Skin epidermis (tissue), 12 donors: ENCODE data around the gene ERF.

ENCODE experiments used
- H3K27ac ChIP-seq, 21 experiments: fragments of 200-600 bp; sonication (generic) in 11 of 21; one replicate each; pipeline ENCODE4 v1.5.0; 2020; ENCODE audit warnings: mild to moderate bottlenecking in 3 of 21, inconsistent platforms in 2 of 21, moderate library complexity in 2 of 21
- H3K4me3 ChIP-seq, 7 experiments: fragments of 200-600 bp; sonication (generic) in 2 of 7; one replicate each; pipeline ENCODE4 v1.5.0; 2020; ENCODE audit warnings: inconsistent platforms in 2 of 7, mild to moderate bottlenecking in 2 of 7, moderate library complexity in 1 of 7

Gene ERF

DNA sequence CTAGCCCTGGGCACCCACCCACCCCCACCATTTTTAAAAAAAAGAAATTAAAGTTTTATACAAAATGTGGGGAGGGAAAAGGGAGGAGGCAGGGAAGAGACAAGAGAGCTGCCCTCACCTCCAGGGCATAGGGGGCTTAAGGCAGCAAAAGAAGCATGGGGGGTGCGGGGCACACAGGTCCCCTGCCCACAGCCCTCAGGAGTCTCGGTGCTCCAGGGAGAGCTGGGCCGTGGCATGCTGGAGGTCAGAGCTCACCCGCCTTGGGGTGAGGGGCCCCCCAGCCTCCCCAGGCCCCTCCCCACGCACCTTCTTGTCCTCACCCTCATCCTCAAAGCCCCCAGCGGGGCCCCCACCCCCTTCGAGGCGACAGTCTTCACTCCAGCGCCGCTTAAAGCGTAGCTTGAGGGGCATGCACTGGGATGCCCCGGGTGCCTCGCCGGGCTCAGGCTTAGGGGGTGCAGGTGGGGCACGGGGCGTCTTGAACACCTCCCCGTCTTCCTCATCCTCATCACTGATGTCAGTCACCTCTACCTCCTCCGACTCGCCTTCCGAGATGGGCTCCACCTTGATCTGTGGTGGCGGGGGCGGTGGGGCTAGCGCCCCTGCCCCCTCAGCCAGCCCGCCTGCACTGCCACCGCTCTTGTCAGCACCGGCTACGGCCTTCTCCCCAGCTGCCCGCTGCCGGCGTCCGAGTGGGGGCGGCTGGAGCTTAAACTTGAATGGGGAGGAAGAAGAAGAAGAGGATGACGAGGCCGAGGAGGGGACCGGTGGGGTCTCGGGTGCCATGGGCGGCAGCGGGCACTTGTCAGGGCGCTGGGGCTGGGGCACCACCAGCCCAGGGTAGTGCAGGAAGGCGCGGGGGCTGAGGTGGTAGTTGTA lies 6.4 kb downstream of the ERF start:
- Histone ChIP-seq H3K4me3 (no peak overlapping the region), H3K27ac (peak overlapping the region in 9 of 21 experiments; percentile 31 to 100 (median 98))

DNA sequence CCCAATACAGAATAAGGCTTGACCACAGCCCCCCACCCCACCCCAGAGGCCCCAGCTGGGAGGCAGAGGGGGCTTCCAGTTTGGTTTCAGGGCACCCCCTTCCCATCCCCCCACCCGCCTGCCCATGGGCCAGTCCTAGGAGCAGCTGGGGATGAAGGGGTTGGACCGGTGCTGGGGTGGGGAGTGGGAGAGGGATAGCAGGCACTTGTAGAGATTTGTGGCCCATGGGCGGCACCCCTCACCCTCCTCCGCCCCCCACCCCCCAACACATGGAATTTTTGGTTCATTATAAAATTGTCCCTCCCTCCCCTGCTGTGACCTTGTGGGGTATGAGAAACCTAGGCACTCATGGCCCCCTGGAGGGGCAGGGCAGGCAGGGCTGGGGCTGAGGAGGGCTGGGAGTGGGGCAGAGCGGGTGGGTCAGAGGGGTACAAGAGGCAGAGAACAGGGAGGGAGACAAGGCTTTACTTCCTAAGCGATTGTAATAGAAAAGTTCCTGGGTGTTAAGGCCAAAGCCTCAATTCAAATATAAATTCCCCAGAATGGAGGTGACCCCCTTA lies 7.2 kb downstream of the ERF start:
- peak overlapping the region in 12 of 21 experiments; percentile 35 to 100 (median 76) for H3K27ac ChIP-seq
- no peak overlapping the region for H3K4me3 ChIP-seq

DNA sequence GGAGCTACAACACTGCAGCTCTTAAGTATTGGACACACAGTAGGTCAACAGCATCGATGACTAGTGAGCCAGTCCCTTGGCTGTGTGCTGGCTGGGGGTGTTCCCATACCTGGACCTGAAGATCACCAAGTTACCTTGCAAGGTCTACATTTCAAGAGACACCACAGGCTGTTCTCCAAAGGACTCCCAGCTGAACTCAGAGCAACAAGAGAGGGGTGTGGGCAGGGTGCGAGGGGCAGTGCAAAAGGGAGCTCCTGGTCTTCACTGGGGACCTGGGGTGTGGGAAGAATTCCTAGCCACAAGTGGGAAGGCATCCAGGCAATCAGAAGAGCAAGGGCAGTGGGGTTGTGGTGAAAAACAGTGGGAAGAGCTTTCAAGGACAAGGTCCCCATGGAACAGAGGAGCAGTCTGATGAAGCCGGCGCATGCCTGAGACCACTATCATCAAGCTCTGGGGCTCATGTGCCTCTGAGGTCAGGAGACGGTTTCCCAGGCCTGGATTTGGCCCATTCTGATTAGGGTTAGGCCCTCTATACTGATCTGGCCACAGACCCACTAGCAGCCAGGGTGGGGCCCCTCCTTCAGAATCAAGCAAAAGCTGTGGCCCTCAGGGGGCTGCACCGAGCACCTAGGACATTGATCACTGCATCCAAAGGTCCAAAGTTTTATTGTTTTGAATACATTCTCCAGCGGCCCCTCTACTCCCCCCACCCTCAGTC lies 7.8 kb downstream of the ERF start:
- H3K27ac ChIP-seq = peak overlapping the region in 17 of 21 experiments; percentile 18 to 100 (median 57)
- H3K4me3 ChIP-seq = no peak overlapping the region

DNA sequence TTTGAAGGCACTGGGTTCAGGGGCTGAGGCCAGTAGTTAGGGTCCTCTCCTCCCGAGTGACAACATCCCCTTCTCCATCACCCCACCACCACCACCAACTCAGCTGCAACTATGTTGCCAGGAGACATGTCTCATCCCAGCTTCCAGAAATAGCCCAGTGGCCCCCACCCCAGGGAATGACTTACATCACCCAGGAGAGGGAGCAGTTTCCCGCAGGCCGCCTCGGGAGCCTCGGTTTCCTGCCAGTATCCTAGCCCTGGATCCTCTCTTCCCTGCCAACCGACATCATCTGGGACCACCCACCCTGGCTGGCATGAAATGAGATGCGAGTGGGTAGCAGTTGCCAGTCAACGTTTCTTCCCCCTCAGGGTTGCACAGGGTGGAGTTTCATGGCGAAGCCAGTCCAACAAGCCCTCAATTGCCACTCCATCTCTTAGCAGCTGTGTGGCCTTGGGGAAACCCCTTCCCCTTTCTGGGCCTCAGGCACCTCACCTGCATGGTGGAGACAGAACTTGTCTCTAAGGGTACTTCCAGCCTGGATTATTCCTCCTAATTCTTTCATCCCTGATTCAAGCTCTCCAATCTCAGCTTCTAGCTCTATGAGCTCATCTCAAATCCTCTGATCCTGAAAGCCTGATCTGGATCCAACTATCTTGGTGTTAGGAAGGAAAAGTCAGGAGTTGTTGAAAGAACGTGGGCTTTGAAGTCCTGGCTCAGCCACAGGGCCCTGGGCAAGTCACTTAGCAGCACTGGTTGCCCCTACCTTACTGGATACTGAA lies 8.6 kb downstream of the ERF start:
- Histone ChIP-seq H3K27ac (peak overlapping the region in 17 of 21 experiments; percentile 18 to 100 (median 67)), H3K4me3 (no peak overlapping the region)

DNA sequence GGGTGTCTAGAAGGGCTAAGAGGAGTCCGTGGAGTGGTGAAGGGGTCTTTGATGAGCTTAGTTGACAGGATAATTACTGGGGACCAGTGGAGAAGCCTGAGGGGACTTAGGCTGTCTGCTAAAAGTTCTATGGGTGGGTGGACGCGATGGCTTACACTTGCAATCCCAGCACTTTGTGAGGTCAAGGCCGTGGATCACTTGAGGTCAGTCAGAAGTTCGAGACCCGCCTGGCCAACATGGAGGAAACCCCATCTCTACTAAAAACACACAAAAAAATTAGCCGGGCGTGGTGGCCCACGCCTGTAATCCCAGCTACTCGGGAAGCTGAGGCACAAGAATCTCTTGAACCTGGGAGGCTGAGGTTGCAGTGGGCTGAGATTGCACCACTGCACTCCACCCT lies 9.7 kb downstream of the ERF start:
- Histone ChIP-seq H3K4me3 (peak overlapping the region in 1 of 7 experiments; percentile 36), H3K27ac (peak overlapping the region in 17 of 21 experiments; percentile 7 to 98 (median 87))

DNA sequence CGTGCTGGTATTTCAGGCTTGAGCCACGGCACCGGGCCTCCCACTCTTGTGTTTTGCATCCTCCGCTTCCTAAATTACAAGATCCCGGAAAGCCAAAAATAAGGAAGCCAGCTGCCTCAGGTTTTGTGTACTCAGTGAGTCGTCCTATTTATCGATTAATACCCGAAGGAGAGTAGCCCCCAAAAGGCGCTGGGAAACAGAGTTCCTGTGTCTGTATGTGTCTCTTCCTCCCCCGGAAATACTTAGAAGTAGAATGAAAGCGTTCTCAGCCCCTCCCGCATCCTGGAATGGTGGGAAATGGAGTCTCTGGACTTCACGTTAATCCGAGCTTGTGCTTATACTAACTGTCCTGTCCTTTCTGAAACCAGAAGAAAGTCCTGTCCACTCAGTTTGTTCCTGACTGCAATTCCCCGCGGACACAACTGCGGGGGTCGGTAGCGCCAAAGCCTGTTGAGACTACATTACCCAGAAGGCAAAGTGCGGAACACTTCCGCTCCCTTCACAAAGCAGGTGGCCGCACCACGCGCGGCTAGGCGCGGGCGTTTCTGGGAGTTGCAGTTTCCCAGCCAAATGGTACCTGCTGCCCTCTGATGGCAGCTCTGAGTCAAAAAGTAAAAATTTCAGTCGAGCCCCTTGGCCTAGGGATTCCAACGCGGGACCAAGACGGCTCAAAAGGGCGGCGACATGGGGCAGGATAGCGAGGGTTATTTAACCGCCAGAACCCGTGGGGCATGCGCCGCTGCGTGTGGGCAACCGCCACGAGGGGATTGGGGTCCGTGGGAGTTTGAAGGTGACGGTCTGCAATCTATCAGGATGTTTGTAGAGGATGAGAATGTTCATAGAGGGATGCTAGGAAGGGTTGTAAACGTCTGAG lies 10.3 kb downstream of the ERF start:
- Histone ChIP-seq H3K27ac (peak overlapping the region in 20 of 21 experiments; percentile 43 to 98 (median 86)), H3K4me3 (peak overlapping the region; percentile 36 to 87 (median 77))

DNA sequence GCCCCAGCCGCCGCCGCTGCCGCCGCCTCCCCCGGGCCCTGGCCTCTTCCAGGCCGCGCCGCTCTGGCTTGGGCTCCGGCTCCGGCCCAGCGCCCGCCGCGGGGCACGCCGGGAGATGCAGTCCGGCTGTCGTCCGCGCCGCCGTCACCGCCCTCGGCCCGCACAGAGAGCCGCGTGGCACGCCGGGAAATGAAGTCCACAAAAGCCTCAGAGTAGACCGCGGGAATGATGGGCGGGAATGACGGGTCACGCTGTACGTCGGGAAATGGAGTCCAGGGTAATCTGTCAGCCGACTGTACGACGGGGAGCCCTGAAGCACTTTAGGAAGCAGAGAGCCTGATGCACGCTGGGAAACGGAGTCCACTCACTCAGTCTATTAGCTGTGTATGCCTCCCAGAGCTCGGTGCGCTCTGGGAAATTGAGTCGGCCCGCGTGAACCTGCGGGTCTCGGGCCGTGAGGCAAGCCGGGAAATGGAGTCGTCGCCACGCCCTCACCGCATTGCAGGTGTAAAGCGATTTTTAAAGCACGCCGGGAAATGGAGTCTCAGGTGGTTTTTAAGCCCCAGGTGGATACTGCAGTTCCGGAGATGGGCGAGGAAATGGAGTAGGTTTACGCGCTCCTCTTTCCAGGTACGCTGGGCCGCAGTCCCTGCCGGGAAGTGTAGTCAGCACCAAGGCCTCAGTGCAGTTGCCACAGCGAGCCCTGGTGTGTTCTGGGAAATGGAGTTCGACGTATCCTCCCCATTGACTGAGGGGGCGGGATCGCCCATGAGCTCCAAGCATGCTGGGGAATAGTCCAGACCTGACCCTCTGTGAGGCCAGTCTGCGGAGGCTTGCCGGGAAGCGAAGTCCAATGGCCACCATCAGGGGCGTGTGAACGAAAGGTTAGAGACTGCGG lies 12.2 kb downstream of the ERF start, which contains the start of gene GSK3A:
GSK3A (minus strand) TSS at position 91 of the 898 bp plus-strand sequence. CDS start 137 bp downstream, outside the sequence.
- Histone ChIP-seq H3K27ac (peak within 1 kb of the TSS; percentile 83 to 98 (median 92)), H3K4me3 (peak within 1 kb of the TSS; percentile 58 to 87 (median 79))

DNA sequence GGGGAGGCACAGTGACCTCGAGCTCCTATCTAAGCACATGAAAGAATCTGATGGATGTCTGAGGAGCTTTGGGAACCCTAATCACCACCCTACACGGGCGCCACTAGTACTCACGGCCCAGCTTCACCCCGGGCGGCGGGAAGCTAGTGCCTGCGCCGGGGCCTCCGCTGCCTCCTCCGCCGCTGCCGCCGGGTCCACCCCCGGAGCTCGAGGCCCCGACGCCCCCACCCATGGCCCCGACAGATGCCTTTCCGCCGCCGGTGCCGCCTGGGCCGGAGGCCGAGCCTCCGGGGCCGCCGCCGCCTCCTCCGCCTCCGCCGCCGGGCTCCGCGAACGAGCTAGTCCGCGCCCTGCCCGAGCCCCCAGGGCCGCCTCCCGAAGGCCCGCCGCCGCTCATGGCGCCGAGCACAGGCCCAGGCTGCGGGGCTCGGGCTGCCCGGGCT lies 12.8 kb downstream of the ERF start:
- peak overlapping the region; percentile 83 to 98 (median 92) for H3K27ac ChIP-seq
- H3K4me3 ChIP-seq = peak overlapping the region; percentile 58 to 87 (median 79)

DNA sequence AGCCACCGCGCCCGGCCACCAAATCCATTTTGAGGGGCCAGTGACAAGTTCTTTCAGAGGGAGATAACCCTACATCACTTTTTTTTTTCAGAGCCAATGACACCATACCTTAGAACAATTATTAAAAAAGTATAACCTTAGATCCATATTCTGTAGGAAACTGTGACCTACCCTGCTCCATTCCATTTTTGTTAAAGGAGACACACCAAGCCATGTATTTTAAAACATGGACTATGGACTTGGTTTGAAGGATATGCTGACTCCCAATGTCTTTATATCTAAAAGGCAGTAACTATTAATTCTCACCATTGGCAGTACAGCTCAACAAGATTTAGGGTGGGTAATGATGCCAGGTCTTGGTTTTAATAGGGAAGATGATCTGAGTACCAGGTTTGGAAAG lies 13.6 kb downstream of the ERF start:
- Histone ChIP-seq H3K27ac (peak overlapping the region in 13 of 21 experiments; percentile 83 to 97 (median 92)), H3K4me3 (peak overlapping the region; percentile 58 to 87 (median 79))

DNA sequence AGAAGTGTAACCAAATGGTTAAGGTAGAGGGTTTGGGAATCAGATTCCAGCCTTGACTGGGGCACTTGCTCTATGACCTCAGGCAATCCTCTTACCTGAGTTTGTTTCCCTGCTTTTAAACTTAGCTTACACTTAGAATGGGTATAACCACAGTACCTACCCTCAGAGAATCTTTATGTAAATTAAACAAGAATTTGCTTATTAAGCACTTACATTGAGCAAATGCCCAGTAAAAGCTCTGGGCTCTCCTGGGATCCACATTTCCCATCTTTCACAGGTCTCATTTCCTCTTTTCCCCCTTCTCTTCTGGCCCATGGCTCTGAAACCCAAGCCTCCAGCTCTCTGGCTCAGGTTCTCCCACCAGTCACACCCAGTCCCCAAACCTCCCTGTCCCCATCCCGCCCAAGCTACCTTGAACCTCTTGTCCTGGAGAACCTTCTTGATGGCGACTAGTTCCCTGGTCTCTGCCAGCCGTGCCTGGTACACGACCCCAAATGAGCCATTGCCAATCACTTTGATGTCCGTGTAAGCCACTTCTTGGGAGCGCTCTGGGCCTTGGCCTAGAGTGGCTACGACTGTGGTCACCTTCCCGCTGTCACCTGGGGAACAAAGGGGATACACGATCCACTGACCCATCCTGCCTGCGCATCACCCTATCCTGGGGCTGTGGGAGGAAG lies 15.2 kb downstream of the ERF start:
- H3K4me3 ChIP-seq = no peak overlapping the region
- H3K27ac ChIP-seq = no peak overlapping the region

DNA sequence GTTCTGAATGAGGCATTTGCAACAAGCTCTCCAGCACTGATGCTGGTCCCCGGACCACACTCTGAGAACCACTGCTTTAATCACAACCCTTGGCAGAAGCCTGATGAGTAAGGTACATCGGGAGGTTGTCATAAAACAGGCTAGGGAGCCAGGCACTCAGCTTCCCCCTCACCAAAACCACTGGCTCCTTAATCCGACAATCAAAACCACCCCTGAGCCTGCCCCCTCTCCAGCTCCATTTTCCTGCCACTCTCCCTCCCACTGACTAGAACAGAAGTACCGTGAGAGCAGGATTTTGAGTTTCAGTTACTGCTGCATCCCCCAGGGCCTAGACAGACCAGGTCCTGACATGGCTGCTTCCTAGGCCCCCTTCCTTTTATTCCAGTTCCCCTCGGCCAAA lies 19.7 kb downstream of the ERF start:
- Histone ChIP-seq H3K4me3 (no peak overlapping the region), H3K27ac (no peak overlapping the region)

DNA sequence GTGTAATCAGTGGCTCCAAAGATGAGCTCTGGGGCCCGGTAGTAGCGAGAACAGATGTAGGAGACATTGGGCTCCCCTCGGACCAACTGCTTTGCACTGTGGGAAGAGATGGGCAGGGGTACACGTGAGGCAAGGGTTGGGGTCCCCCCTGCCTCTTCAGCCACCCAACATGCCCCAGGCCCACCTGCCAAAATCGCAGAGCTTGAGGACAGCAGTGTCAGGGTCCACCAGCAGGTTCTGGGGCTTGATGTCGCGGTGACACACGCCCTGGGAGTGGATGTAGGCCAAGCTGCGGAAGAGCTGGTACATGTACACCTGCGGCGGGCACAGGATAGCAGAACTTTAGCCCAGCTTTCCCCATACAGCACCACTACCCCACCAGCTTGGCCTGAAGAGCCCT lies 20.6 kb downstream of the ERF start:
- H3K27ac ChIP-seq = no peak overlapping the region
- no peak overlapping the region for H3K4me3 ChIP-seq

DNA sequence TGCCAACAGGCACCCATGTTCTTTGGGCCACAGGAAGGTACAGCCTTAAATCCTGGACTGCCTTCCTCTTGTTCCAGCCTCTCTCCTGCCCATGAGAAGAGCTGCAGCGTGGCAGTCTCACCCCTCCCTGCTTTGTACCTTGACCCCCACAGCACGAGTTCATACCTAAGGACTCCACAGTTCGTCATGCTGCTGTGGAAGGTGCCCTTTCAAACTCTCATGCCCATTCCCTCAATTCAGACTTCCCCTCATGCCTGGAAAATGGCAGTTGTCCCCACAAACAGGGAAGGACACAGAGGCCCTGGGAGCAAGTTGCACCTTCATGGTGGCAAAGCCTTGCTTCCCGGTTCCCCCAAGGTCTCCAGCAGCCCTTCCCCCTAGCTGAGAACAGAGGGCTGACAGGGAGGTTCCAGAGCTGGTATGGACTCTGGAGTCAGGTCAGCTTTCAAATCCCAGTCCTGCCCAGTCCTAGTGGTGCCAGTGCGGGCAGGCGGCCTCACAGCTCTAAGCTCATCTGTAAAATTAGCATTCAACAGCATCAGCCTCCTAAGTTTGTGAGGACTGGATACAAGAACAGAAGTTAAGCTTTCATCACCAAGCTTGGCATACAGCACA lies 21.1 kb downstream of the ERF start:
- H3K4me3 ChIP-seq = no peak overlapping the region
- no peak overlapping the region for H3K27ac ChIP-seq

DNA sequence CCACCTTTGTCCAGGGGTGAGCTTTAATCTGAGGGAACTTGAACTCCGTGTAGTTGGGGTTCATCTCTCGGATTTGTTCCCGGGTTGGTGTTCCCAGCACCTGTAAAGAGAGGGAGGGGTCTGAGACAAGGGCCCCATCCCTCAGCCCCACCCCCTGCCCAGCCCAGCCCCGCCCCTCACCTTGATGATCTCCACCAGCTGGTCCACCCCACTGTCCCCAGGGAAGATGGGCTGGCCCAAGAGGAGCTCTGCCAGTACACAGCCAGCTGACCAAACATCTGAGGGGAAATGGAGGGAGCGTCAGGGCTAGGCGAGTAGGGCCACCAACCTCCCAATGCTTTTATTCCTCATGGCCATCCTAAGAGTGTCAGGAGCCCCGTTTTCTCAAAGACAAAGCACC lies 21.8 kb downstream of the ERF start:
- Histone ChIP-seq H3K27ac (no peak overlapping the region), H3K4me3 (no peak overlapping the region)

DNA sequence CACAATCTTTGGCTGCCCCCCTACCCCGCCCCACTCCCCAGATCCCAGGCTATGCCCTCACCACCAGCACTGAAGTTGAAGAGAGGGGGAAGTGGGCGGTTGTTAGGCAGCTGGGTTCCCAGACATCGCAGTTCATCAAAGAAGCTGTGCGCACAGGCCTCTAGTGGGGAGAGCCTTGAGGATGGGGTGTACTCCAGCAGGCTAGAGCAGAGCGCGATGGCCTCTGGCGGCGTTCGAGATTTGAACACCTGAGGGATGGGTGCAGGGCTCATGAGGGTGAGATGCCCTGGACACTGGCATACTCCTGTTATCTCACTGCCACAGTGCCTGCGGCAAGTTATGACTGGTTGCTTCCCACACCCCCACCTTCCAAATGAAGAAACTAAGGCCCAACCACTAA lies 22.5 kb downstream of the ERF start:
- H3K4me3 ChIP-seq = no peak overlapping the region
- H3K27ac ChIP-seq = no peak overlapping the region

DNA sequence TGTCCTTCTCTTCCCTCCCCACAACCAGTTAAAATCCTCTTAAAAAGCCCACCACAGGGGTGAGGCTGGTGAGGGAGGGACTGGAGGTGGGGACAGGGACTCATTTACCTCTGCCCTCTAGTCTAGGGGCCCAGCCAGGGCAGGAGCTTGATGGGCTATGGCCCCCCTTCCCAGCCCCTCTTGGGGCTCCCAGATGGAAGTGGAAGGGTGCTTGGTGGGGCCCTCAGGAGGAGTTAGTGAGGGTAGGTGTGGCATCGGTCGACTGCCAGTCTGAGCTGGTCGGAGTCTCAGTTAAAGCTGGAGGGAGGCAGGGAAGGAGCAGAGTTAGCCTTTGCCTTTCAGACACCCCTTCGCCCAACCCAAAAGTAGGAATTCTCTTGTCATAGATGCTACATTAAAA lies 24.4 kb downstream of the ERF start:
- Histone ChIP-seq H3K27ac (peak overlapping the region in 2 of 21 experiments; percentile 22 to 32), H3K4me3 (no peak overlapping the region)
